Mucosa of gallbladder (tissue), 1 donor: ENCODE measurements around the gene HLA-DRA. TPM values are rescaled to one million over a fixed set of nuclear protein-coding genes. Genes with fewer than 3 reads are reported as not detected.
"Not testable (repeated sequence)": the region's sequence is repeated elsewhere in the genome, so short reads cannot be mapped to it uniquely, and the experiment has no call there.

ENCODE experiments used
- DNase-seq: peaks from one replicate; pipeline ENCODE4 v3.0.0-alpha.2; 2020; ENCODE audit warnings: low spot score
- total RNA-seq: library from RNA; stranded (reverse); gene quantifications from one replicate; pipeline ENCODE4 v1.2.1, GENCODE V29; 2021
- donor health status: DM: no; HTN: no; CAD: no.

HLA-DRA gene
- total RNA-seq, 1 donor from 2014 or later = 375 TPM

- DNase-seq = no peak
Measured at GRCh38 chr6:32431142-32431541, 8.5 kb upstream of the HLA-DRA start.

- DNase-seq = no peak
Measured at GRCh38 chr6:32432050-32432450, 7.6 kb upstream of the HLA-DRA start.

GRCh38 chr6:32433950-32434349, 5.7 kb upstream of the HLA-DRA start:
- DNase-seq = not testable (repeated sequence)

GRCh38 chr6:32436186-32436585, 3.5 kb upstream of the HLA-DRA start:
- DNase-seq = no peak

GRCh38 chr6:32436995-32437836, 2.5 kb upstream of the HLA-DRA start:
- no peak for DNase-seq

- DNase-seq = no peak
Measured at GRCh38 chr6:32439139-32439538, 548 bp upstream of the HLA-DRA start.

GRCh38 chr6:32442243-32442667, 2.6 kb downstream of the HLA-DRA start:
- no peak for DNase-seq

GRCh38 chr6:32442977-32443552, 3.4 kb downstream of the HLA-DRA start:
- no peak for DNase-seq

- DNase-seq = no peak
Measured at GRCh38 chr6:32444433-32444832, 4.7 kb downstream of the HLA-DRA start.

- no peak for DNase-seq
Measured at GRCh38 chr6:32445321-32445854, 5.7 kb downstream of the HLA-DRA start.

- DNase-seq = no peak
Measured at GRCh38 chr6:32447932-32448331, 8.2 kb downstream of the HLA-DRA start.

- no peak for DNase-seq
Measured at GRCh38 chr6:32449088-32449736, 9.5 kb downstream of the HLA-DRA start.

- no peak for DNase-seq
Measured at GRCh38 chr6:32457054-32457453, 17.4 kb downstream of the HLA-DRA start.

- DNase-seq = no peak
Measured at GRCh38 chr6:32459781-32460424, 20.2 kb downstream of the HLA-DRA start.

- no peak for DNase-seq
Measured at GRCh38 chr6:32460528-32460927, 20.8 kb downstream of the HLA-DRA start.

- no peak for DNase-seq
Measured at GRCh38 chr6:32461493-32461892, 21.8 kb downstream of the HLA-DRA start.

GRCh38 chr6:32462609-32463008, 22.9 kb downstream of the HLA-DRA start:
- no peak for DNase-seq

- not testable (repeated sequence) for DNase-seq
Measured at GRCh38 chr6:32467743-32468503, 28.2 kb downstream of the HLA-DRA start.

GRCh38 chr6:32472781-32473375, 33.2 kb downstream of the HLA-DRA start:
- no peak for DNase-seq

- DNase-seq = not testable (repeated sequence)
Measured at GRCh38 chr6:32473376-32474348, 34.0 kb downstream of the HLA-DRA start.
